Measurements from ENCODE around the gene CAMSAP1. TPM values are rescaled to one million over a fixed set of nuclear protein-coding genes. Genes with fewer than 3 reads are reported as not detected.

Gene CAMSAP1
- total and polyA plus RNA-seq, 9 of the 15 experiments (the other 6 are each of a cell fraction or from before 2014, with no cell fraction given) = 1.5 to 28.8 (median 14.3) TPM

DNA sequence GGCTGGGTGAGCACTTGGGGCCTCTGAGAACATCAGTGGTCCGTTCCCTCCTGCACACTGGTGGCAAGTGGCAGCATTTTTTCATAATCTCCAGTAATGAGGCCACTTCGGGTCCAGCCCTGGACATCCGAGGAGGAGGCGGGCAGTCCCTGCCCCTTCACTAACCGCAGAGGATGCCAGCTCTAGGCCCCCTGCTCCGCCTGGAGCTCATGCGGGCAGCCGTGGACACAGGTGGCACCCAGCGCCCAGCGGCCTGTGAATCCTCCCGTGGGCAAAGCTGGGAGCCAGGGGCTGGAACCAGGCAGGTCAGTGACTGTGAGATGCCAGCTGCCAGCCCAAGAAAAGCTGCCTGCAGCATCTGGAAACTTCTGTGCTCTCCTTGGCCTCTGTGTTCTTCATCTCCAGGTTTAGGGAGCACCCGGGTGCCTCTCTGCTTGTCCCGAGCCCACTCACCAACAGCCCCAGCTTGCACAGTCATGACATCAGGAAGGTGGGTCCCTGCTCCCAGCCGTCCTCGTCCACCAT is 112.9 kb downstream of the CAMSAP1 start (continued):
- no peak for TF ChIP-seq CHD4 (IDR thresholded peaks at IDR 0.05; ENCODE audit: insufficient read depth, insufficient replicate concordance, low read depth, low read length, poor library complexity, severe bottlenecking)
- no peak for TF ChIP-seq NCOA6 (IDR thresholded peaks at IDR 0.05)
- no peak for TF ChIP-seq TARDBP (IDR thresholded peaks at IDR 0.05)
- no peak for TF ChIP-seq SMAD3 (CRISPR knock-in tag; conservative IDR thresholded peaks at IDR 0.05)

DNA sequence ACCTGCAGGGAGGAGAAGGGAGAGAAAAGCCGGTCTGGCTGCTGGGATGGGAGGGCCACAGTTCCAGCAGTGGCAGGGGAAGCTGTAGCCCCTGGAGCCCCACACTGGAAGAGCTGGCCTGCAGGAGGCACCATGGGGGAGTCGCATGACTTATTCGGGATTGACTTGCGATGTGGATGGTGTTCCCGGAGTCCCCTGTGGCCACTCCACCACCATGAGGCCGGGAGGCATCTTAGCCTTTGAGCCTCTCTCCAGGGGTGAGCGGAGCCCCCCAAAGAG is 113.3 kb downstream of the CAMSAP1 start:
- H3K9ac ChIP-seq (ENCODE audit: insufficient read depth in 1 of 2, low read depth in 2 of 2, low read length in 2 of 2) = no peak overlapping the region
- no peaks in the 10 kb centered on the region for H3K79me2 ChIP-seq (ENCODE audit: control insufficient read depth, insufficient read depth, low read length)
- peaks cover 16 to 59% of the 10 kb centered on the region in 2 experiments for H3K27me3 ChIP-seq (ENCODE audit: control insufficient read depth in 2 of 2, insufficient read depth in 2 of 2, low read length in 2 of 2)
- no peaks in the 10 kb centered on the region for H3K36me3 ChIP-seq (ENCODE audit: control insufficient read depth, insufficient read depth, low read length)
- no peak overlapping the region for H3K27ac ChIP-seq (ENCODE audit: extremely low read depth, low read depth, low read length)
- intact Hi-C loops (cut with micrococcal nuclease) = loop anchor here (5.0 to 10.0 kb wide), 3 partner anchors 89 to 348 kb away; partner anchors contain the start of gene KCNT1
- H3K9me1 ChIP-seq (ENCODE audit: control insufficient read depth, insufficient read depth, low read length) = no peaks in the 10 kb centered on the region
- POLR2A ChIA-PET = interaction anchor here (0.6 to 0.9 kb wide), 2 partner anchors 14 to 200 kb away, joined by 3 to 4 read pairs; no protein-coding TSS in a partner anchor
- in situ Hi-C loops (cut with MboI) = loop anchor here (10.0 kb wide), 1 partner anchor 481 kb away; no protein-coding TSS in a partner anchor
- no peaks in the 10 kb centered on the region for H3K9me3 ChIP-seq (replicated peaks; ENCODE audit: control insufficient read depth, insufficient read depth, low read depth, low read length)
- no peak overlapping the region for H3K4me2 ChIP-seq (ENCODE audit: insufficient read depth, low read length)
- no peak for ATAC-seq
- peaks cover 3 to 56% of the 10 kb centered on the region in 2 experiments; a peak in 3 of 5 replicates for H3K4me1 ChIP-seq (replicated peaks in 1 of 2; ENCODE audit: control insufficient read depth in 2 of 2, insufficient read depth in 2 of 2, low read length in 2 of 2)
- H4K20me1 ChIP-seq (replicated peaks; ENCODE audit: control insufficient read depth, insufficient read depth, low read length) = peaks cover 16% of the 10 kb centered on the region
- CTCF ChIA-PET (ENCODE audit: low intra/inter-chr PET ratio) = interaction anchor here (1.1 kb wide), 1 partner anchor 190 kb away, joined by 3 read pairs; no protein-coding TSS in a partner anchor
- no peak for DNase-seq (ENCODE audit: extremely low read depth in 1 of 4, low spot score in 3 of 4)
- 4% methylated on average over 6 of the region's 7 CpGs for WGBS (ENCODE audit: insufficient coverage, low coverage, missing lambda C conversion rate)
- BruUV-seq (replicated peaks) = no TSS peak
- H3K4me3 ChIP-seq = no peak overlapping the region
- FAIRE-seq = no peak
- no peak overlapping the region for H2AFZ ChIP-seq (ENCODE audit: low read depth, low read length)
- TF ChIP-seq ZNF174 (CRISPR knock-in tag; IDR thresholded peaks at IDR 0.05) = no peak
- no peak for TF ChIP-seq CSDE1 (IDR thresholded peaks at IDR 0.05)
- no peak for TF ChIP-seq YBX1 (IDR thresholded peaks at IDR 0.05)
- TF ChIP-seq, protein P1, sequence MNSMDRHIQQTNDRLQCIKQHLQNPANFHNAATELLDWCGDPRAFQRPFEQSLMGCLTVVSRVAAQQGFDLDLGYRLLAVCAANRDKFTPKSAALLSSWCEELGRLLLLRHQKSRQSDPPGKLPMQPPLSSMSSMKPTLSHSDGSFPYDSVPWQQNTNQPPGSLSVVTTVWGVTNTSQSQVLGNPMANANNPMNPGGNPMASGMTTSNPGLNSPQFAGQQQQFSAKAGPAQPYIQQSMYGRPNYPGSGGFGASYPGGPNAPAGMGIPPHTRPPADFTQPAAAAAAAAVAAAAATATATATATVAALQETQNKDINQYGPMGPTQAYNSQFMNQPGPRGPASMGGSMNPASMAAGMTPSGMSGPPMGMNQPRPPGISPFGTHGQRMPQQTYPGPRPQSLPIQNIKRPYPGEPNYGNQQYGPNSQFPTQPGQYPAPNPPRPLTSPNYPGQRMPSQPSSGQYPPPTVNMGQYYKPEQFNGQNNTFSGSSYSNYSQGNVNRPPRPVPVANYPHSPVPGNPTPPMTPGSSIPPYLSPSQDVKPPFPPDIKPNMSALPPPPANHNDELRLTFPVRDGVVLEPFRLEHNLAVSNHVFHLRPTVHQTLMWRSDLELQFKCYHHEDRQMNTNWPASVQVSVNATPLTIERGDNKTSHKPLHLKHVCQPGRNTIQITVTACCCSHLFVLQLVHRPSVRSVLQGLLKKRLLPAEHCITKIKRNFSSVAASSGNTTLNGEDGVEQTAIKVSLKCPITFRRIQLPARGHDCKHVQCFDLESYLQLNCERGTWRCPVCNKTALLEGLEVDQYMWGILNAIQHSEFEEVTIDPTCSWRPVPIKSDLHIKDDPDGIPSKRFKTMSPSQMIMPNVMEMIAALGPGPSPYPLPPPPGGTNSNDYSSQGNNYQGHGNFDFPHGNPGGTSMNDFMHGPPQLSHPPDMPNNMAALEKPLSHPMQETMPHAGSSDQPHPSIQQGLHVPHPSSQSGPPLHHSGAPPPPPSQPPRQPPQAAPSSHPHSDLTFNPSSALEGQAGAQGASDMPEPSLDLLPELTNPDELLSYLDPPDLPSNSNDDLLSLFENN (IDR thresholded peaks at IDR 0.05; ENCODE audit: low read depth in 2 of 2, low read length in 2 of 2) = no peak
- no peak for TF ChIP-seq RREB1 (CRISPR knock-in tag; IDR thresholded peaks at IDR 0.05)
- TF ChIP-seq NR3C1 (CRISPR knock-in tag; IDR thresholded peaks at IDR 0.05) = no peak
- no peak for TF ChIP-seq ZNF436 (CRISPR knock-in tag; IDR thresholded peaks at IDR 0.05)
- TF ChIP-seq ZFP1 (CRISPR knock-in tag; IDR thresholded peaks at IDR 0.05) = no peak
- no peak for TF ChIP-seq ZNF316 (IDR thresholded peaks at IDR 0.05)
- TF ChIP-seq E2F3 (CRISPR knock-in tag; IDR thresholded peaks at IDR 0.05) = no peak
